IMR-90 (cell line): ENCODE measurements around the gene KIF20B. TPM values are rescaled to one million over a fixed set of nuclear protein-coding genes. Genes with fewer than 3 reads are reported as not detected.

Experiments
- ATAC-seq: fragments of 200-7000 bp; cut with Tn5 transposase; 2 replicates; pipeline ENCODE4 v1.9.1; 2020; ENCODE audit warnings: low read depth, mild to moderate bottlenecking, moderate library complexity
- BruUV-seq: library from RNA; stranded (reverse); fragments of 400-500 nt; replicated peaks from 2 replicates; lab custom pipeline; 2021; lab: Mats Ljungman, UMichigan
- CTCF ChIA-PET: fragments of 300-600 bp; formaldehyde crosslinking; extraction: SDS; loops from one replicate; lab custom pipeline; 2021; ENCODE audit warnings: antibody characterized with exemption; lab: Yijun Ruan, JAX
- POLR2A ChIA-PET: fragments of 300-600 bp; sonication (Branson Sonifier 250); formaldehyde crosslinking; loops from one replicate; lab custom pipeline; 2022; ENCODE audit warnings: antibody characterized with exemption; ENCODE audit not compliant: unreplicated experiment; lab: Charles Lee
- DNase-seq: peaks from one replicate; pipeline ENCODE4 v3.0.0; 2013
- H2AFZ ChIP-seq: replicated peaks from 2 replicates; pipeline ENCODE3; 2013; ENCODE audit warnings: low read length, mild to moderate bottlenecking; ENCODE audit not compliant: poor library complexity
- H2AK5ac ChIP-seq: 2 replicates; pipeline ENCODE4 v1.6.1; 2013; ENCODE audit warnings: low read depth, low read length, inconsistent platforms
- H2AK9ac ChIP-seq: replicated peaks from 2 replicates; pipeline ENCODE3; 2013; ENCODE audit warnings: mild to moderate bottlenecking, low read depth, low read length, moderate library complexity; ENCODE audit not compliant: poor library complexity
- H2BK120ac ChIP-seq: 2 replicates; pipeline ENCODE4 v1.6.1; 2013; ENCODE audit warnings: low read depth, low read length, inconsistent platforms
- H2BK15ac ChIP-seq: 3 replicates; pipeline ENCODE4 v1.6.1; 2013; ENCODE audit warnings: low read depth, low read length, inconsistent platforms
- H2BK20ac ChIP-seq: 2 replicates; pipeline ENCODE4 v1.6.1; 2013; ENCODE audit warnings: low read depth, mild to moderate bottlenecking, inconsistent platforms, low read length, moderate library complexity
- H2BK5ac ChIP-seq: 2 replicates; pipeline ENCODE4 v1.6.1; 2013; ENCODE audit warnings: mild to moderate bottlenecking, low read depth, low read length, inconsistent platforms; ENCODE audit not compliant: poor library complexity, severe bottlenecking
- H3K14ac ChIP-seq: replicated peaks from 2 replicates; pipeline ENCODE4 v1.6.1; 2013; ENCODE audit warnings: low read depth, low read length, inconsistent platforms
- H3K18ac ChIP-seq: 2 replicates; pipeline ENCODE4 v1.6.1; 2013; ENCODE audit warnings: low read depth, low read length, control low read depth
- H3K23ac ChIP-seq: 2 replicates; pipeline ENCODE4 v1.6.1; 2013; ENCODE audit warnings: low read depth, low read length, inconsistent platforms
- H3K27ac ChIP-seq: 2 replicates; pipeline ENCODE4 v1.5.1; 2013; ENCODE audit warnings: mild to moderate bottlenecking, control low read depth, low read length; ENCODE audit not compliant: insufficient read depth
- H3K27me3 ChIP-seq: 2 replicates; pipeline ENCODE4 v1.6.1; 2013; ENCODE audit warnings: low read length; ENCODE audit not compliant: control insufficient read depth, insufficient read depth
- H3K36me3 ChIP-seq: 2 replicates; pipeline ENCODE4 v1.6.1; 2013; ENCODE audit warnings: low read length, mixed read lengths; ENCODE audit not compliant: control insufficient read depth, insufficient read depth
- H3K4ac ChIP-seq: 2 replicates; pipeline ENCODE4 v1.6.1; 2013; ENCODE audit warnings: low read depth, low read length, inconsistent platforms
- H3K4me1 ChIP-seq: 2 replicates; pipeline ENCODE4 v1.6.1; 2013; ENCODE audit warnings: low read length, mixed read lengths; ENCODE audit not compliant: control insufficient read depth, insufficient read depth
- H3K4me2 ChIP-seq: 2 replicates; pipeline ENCODE4 v1.6.1; 2013; ENCODE audit warnings: low read depth, mild to moderate bottlenecking, control low read depth, low read length, moderate library complexity
- H3K4me3 ChIP-seq: 2 replicates; pipeline ENCODE4 v1.5.1; 2013; ENCODE audit warnings: low read depth, mild to moderate bottlenecking, control low read depth, low read length, moderate library complexity; ENCODE audit not compliant: insufficient read depth
- H3K56ac ChIP-seq: 2 replicates; pipeline ENCODE4 v1.6.1; 2013; ENCODE audit warnings: low read length, inconsistent platforms; ENCODE audit not compliant: insufficient read depth; ENCODE audit errors: extremely low read depth
- H3K79me1 ChIP-seq, 2 experiments: 2 replicates each; pipeline ENCODE4 v1.6.1; 2013; ENCODE audit warnings: low read length in 2 of 2, inconsistent platforms in 1 of 2, low read depth in 1 of 2
- H3K9ac ChIP-seq: 2 replicates; pipeline ENCODE4 v1.6.1; 2013; ENCODE audit warnings: low read depth, low read length, control low read depth
- H3K9me1 ChIP-seq: 2 replicates; pipeline ENCODE4 v1.6.1; 2013; ENCODE audit warnings: low read length, inconsistent platforms; ENCODE audit not compliant: insufficient read depth
- H3K9me3 ChIP-seq: 2 replicates; pipeline ENCODE4 v1.6.1; 2013; ENCODE audit warnings: low read length; ENCODE audit not compliant: control insufficient read depth, insufficient read depth
- H4K20me1 ChIP-seq: 2 replicates; pipeline ENCODE4 v1.6.1; 2013; ENCODE audit warnings: low read length, inconsistent platforms; ENCODE audit not compliant: insufficient read depth
- H4K5ac ChIP-seq: 2 replicates; pipeline ENCODE4 v1.6.1; 2013; ENCODE audit warnings: mild to moderate bottlenecking, low read depth, low read length, control low read depth
- H4K8ac ChIP-seq, 2 experiments: 2 replicates each; pipeline ENCODE4 v1.6.1; 2013; ENCODE audit warnings: low read depth in 2 of 2, low read length in 2 of 2, control low read depth in 1 of 2, inconsistent platforms in 1 of 2
- H4K91ac ChIP-seq: 2 replicates; pipeline ENCODE4 v1.6.1; 2013; ENCODE audit warnings: low read depth, low read length, inconsistent platforms; ENCODE audit not compliant: insufficient read depth
- CEBPB ChIP-seq: IDR thresholded peaks from 2 replicates; pipeline ENCODE4 v1.6.1; 2012; ENCODE audit warnings: low read depth, low read length, improper control_type of control experiment
- FOS ChIP-seq: fragments of 150-350 bp; IDR thresholded peaks from 2 replicates; pipeline ENCODE4 v1.6.1; 2016; ENCODE audit warnings: low read depth, low read length
- MAFK ChIP-seq: IDR thresholded peaks from 2 replicates; pipeline ENCODE4 v1.6.1; 2012; ENCODE audit warnings: low read depth, low read length, improper control_type of control experiment
- NFE2L2 ChIP-seq: fragments of 150-350 bp; IDR thresholded peaks from 2 replicates; pipeline ENCODE4 v1.6.1; 2016; ENCODE audit warnings: low read depth, mild to moderate bottlenecking, low read length
- POLR2A ChIP-seq: IDR thresholded peaks from 2 replicates; pipeline ENCODE4 v1.6.1; 2012; ENCODE audit warnings: mild to moderate bottlenecking, low read depth, low read length
- RAD21 ChIP-seq: IDR thresholded peaks from 2 replicates; pipeline ENCODE4 v1.6.1; 2012; ENCODE audit warnings: low read length, improper control_type of control experiment
- RCOR1 ChIP-seq: IDR thresholded peaks from 2 replicates; pipeline ENCODE4 v1.6.1; 2012; ENCODE audit warnings: mild to moderate bottlenecking, low read length, improper control_type of control experiment; ENCODE audit not compliant: insufficient replicate concordance
- RFX5 ChIP-seq: IDR thresholded peaks from 2 replicates; pipeline ENCODE4 v1.8.0; 2012; ENCODE audit warnings: low read depth, mild to moderate bottlenecking, low read length, moderate library complexity
- SMC3 ChIP-seq: fragments of 150-350 bp; IDR thresholded peaks from 2 replicates; pipeline ENCODE4 v1.6.1; 2016; ENCODE audit warnings: low read depth, mild to moderate bottlenecking, antibody characterized with exemption, low read length, moderate library complexity
- WGBS, 2 experiments: methylation state at CpG; one replicate each; pipeline versions ENCODE4 v1.1.5 to v1.1.7; 2013; ENCODE audit warnings: missing lambda C conversion rate in 2 of 2; ENCODE audit not compliant: insufficient read length in 1 of 2; ENCODE audit errors: extremely low coverage in 2 of 2; 5-methylcytosine and 5-hydroxymethylcytosine counted together
- dilution Hi-C: fragments of 300-500 bp; cut with HindIII; formaldehyde crosslinking; loops from one replicate; pipeline ENCODE4 v1.14.3; 2018; ENCODE audit warnings: low sequenced_read_pairs; ENCODE audit not compliant: unreplicated experiment
- in situ Hi-C: fragments of 300-500 bp; cut with MboI; formaldehyde crosslinking; loops from 3 replicates; pipeline ENCODE4 v1.14.3; 2019; ENCODE audit warnings: low sequenced_read_pairs, inconsistent platforms, mixed read lengths
- intact Hi-C: fragments of 100-400 bp; cut with micrococcal nuclease; formaldehyde crosslinking; loops from 2 replicates; pipeline ENCODE4 v1.10.0; 2022
- polyA plus RNA-seq, 3 experiments: library from polyadenylated mRNA; depleted of rRNA; stranded (reverse); fragments of >200 nt; gene quantifications; 2 replicates each; pipeline ENCODE4 v1.2.3, GENCODE V29; 2012; ENCODE audit warnings: low replicate concordance in 1 of 3
- total RNA-seq: library from RNA; depleted of rRNA; stranded (reverse); fragments of >200 nt; gene quantifications from 2 replicates; pipeline ENCODE4 v1.2.3, GENCODE V29; 2012
- TF ChIP-seq, protein P1 (sequence below): fragments of 150-350 bp; IDR thresholded peaks from 2 replicates; pipeline ENCODE4 v1.6.1; 2016; ENCODE audit warnings: low read depth, mild to moderate bottlenecking, low read length, moderate library complexity, borderline replicate concordance

Gene KIF20B
- total and polyA plus RNA-seq, 2 of the 4 experiments (the other 2 are of a cell fraction) = 3.1 to 23.5 TPM

DNA sequence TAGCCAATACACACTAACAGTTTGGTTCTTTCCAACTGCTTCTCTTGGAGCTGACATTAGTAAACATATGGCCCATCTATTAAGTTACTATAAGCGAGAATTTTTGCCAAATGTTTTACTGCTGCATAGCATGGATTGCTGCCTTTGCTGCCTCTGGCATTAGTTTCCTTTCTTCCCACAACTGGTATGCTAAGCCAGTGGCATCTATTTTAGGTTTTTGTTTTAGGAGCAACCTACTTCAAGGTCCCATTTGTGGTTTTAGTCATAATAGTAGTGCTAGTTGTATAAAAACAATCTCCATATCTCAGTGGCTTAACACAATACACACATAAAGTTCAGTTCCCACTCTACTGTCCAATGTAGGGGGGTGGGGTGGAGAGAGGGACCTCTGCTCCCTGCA lies 30.5 kb upstream of the KIF20B start:
- intact Hi-C loops (no loop called here), in situ Hi-C loops (no loop called here), dilution Hi-C loops (no loop called here)
- ChIA-PET CTCF (no interaction called here), POLR2A (no interaction called here)
- Histone ChIP-seq H3K9me3 (no peaks in the 10 kb centered on the region), H4K91ac (no peak overlapping the region), H3K79me1 (no peaks in the 10 kb centered on the region), H2BK20ac (no peak overlapping the region), H3K14ac (no peak overlapping the region), H4K8ac (no peak overlapping the region), H4K20me1 (no peaks in the 10 kb centered on the region), H3K4me2 (no peak overlapping the region), H2AK9ac (no peak overlapping the region), H2BK120ac (no peak overlapping the region), H3K4ac (no peak overlapping the region), H2BK15ac (no peak overlapping the region), H4K5ac (no peak overlapping the region), H3K56ac (no peak overlapping the region), H2AFZ (no peak overlapping the region), H3K27me3 (no peaks in the 10 kb centered on the region; the same call in 1 of the 2 replicates), H2AK5ac (no peak overlapping the region), H2BK5ac (no peak overlapping the region), H3K9ac (no peak overlapping the region), H3K4me3 (no peak overlapping the region), H3K23ac (no peak overlapping the region), H3K18ac (no peak overlapping the region), H3K9me1 (no peaks in the 10 kb centered on the region), H3K27ac (no peak overlapping the region), H3K36me3 (no peaks in the 10 kb centered on the region), H3K4me1 (peaks cover 2% of the 10 kb centered on the region; the same call in 1 of the 2 replicates)
- DNase-seq (peak; percentile 4), ATAC-seq (peak; percentile 48)
- no CpG with 5 or more reads among the region's 1 CpG for WGBS, 2 experiments
- no TSS peak for BruUV-seq
- no peak for TF ChIP-seq RCOR1
- TF ChIP-seq NFE2L2 = no peak
- no peak for TF ChIP-seq POLR2A
- no peak for TF ChIP-seq SMC3
- no peak for TF ChIP-seq CEBPB
- TF ChIP-seq, protein P1, sequence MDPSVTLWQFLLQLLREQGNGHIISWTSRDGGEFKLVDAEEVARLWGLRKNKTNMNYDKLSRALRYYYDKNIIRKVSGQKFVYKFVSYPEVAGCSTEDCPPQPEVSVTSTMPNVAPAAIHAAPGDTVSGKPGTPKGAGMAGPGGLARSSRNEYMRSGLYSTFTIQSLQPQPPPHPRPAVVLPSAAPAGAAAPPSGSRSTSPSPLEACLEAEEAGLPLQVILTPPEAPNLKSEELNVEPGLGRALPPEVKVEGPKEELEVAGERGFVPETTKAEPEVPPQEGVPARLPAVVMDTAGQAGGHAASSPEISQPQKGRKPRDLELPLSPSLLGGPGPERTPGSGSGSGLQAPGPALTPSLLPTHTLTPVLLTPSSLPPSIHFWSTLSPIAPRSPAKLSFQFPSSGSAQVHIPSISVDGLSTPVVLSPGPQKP = no peak
- TF ChIP-seq MAFK = no peak
- TF ChIP-seq RFX5 = no peak
- TF ChIP-seq RAD21 = no peak
- TF ChIP-seq FOS = no peak
